ENCODE data around the gene FLNB. TPM values are rescaled to one million over a fixed set of nuclear protein-coding genes. Genes with fewer than 3 reads are reported as not detected.
"Not testable (repeated sequence)": the region's sequence is repeated elsewhere in the genome, so short reads cannot be mapped to it uniquely, and the experiment has no call there.

FLNB gene
- total RNA-seq, 4 donors from 2014 or later, result 82.5 to 192 (median 145) TPM

DNA sequence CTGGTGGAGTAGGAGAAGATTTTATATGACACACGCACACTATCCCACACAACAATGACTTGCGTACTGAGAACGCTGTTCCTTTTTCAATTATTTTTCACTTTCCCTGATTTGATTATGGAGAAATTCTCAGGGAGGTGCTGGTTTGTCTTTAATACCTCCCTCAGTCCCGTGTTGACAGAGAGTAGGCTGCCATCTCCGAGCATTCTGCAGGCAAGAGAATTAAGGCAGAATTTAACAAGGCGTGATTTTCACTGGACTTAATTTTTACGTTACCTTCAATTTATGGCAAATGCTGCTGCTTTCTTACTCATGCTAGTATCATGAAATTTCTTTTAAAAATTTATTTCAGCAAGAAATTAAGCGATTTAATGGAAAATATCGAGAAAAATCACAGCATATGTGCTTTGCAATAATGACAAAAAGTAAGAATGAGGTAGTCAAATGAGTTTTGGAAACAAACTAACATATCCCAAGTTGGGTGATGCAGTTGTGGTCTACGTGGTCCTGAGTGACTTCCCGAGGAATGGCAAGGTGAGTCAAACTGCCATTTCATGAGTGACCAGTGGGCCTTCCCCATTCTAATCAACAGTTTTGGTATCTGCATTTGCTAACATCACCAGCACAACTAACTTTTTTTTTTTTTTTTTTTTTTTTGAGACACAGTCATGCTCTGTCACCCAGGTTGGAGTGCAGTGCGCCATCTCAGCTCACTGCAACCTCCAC lies 185.6 kb downstream of the FLNB start:
- TF ChIP-seq, protein P1, sequence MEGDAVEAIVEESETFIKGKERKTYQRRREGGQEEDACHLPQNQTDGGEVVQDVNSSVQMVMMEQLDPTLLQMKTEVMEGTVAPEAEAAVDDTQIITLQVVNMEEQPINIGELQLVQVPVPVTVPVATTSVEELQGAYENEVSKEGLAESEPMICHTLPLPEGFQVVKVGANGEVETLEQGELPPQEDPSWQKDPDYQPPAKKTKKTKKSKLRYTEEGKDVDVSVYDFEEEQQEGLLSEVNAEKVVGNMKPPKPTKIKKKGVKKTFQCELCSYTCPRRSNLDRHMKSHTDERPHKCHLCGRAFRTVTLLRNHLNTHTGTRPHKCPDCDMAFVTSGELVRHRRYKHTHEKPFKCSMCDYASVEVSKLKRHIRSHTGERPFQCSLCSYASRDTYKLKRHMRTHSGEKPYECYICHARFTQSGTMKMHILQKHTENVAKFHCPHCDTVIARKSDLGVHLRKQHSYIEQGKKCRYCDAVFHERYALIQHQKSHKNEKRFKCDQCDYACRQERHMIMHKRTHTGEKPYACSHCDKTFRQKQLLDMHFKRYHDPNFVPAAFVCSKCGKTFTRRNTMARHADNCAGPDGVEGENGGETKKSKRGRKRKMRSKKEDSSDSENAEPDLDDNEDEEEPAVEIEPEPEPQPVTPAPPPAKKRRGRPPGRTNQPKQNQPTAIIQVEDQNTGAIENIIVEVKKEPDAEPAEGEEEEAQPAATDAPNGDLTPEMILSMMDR (IDR thresholded peaks at IDR 0.05), result no peak
- DNase-seq (ENCODE audit: low spot score), result no peak
- no peak for ATAC-seq (ENCODE audit: low FRiP score)

DNA sequence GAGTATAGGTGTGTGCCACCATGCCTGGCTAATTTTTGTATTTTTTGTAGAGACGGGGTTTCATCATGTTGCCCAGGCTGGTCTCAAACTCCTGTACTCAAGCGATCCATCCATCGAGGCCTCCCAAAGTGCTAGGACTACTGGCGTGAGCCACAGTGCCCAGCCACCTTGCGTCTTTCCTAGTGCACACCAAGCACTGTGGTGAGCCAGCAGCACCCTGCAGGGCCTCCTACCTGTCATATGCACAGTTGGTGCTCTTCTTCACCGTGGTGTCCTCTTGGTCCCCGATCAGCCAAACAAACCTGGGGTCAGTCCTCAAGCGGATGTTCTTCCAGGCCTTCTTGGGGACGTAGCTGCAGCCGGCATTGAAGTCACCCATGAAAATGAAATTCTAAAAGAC lies 189.4 kb downstream of the FLNB start:
- TF ChIP-seq, protein P1 (IDR thresholded peaks at IDR 0.05), result no peak
- no peak for ATAC-seq (ENCODE audit: low FRiP score)
- DNase-seq (ENCODE audit: low spot score), result no peak

DNA sequence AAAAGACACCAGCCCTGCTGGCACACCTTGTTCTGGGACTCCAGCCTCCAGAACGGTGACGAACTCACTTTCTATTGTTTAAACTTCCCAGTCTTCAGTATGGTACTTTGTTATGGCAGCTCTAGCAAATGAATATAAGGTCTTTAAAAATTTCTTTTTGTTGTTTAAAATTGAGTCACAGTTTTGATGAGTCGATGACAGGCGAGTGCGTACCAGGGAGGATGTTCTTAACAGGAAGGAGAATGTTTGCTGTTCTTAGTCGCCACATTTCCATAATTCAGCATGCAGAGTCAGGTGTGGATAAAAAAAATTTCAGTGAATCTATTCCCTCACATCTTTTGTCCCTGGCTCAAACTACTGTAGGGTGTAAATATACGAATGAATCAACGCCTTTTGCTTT lies 190.1 kb downstream of the FLNB start:
- DNase-seq (ENCODE audit: low spot score) (no peak), ATAC-seq (ENCODE audit: low FRiP score) (no peak)
- TF ChIP-seq, protein P1 (IDR thresholded peaks at IDR 0.05), result no peak

DNA sequence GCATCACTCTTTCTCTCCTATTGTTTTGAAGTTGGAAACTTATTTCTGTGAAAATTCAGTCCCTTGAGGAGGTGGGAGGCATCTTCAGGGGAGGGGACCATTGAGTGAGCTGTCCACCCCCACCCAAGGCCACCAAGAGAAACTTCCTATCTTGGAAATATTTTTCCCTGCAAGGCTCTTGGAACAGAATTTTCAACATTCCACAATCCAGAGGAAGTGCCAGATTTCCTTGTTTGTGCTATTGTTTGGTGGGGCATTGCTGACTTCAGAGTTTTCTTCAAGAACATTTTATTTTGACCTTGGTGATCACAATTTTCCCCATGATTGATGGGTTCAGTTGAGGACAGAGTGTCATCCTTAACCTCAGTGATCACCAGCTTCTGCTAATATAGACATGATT lies 190.6 kb downstream of the FLNB start:
- DNase-seq (ENCODE audit: low spot score), result no peak
- no peak for ATAC-seq (ENCODE audit: low FRiP score)
- TF ChIP-seq, protein P1 (IDR thresholded peaks at IDR 0.05), result no peak

DNA sequence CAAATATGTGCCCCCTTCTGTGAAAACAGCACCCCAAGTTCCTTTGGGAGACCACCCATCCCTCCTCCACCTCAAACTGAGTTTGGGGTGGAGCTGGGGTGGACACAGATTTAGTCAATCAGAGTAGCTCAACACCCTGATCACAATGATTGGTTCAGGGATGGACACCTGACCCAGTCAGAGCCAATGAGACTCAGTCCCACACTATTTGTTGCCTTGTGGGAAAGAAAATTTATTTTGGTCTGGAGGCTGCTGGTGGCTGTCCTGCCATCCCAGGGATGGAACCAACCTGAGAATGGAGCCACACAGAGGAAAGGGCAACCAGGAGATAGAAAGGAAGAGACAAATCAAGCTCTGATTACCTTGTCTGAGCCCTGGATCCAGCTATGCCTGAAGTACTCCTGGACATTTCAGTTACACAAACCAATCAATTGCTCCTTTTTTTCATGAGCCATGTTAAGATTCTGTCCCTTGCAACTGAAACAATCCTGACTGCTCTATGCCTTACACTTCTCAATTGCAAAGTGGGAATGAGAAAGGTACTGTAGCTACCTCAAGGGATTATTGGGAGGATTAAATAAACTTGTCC lies 192.0 kb downstream of the FLNB start:
- TF ChIP-seq, protein P1 (IDR thresholded peaks at IDR 0.05), result no peak
- peak; percentile 22 for ATAC-seq (ENCODE audit: low FRiP score)
- no peak for DNase-seq (ENCODE audit: low spot score)

DNA sequence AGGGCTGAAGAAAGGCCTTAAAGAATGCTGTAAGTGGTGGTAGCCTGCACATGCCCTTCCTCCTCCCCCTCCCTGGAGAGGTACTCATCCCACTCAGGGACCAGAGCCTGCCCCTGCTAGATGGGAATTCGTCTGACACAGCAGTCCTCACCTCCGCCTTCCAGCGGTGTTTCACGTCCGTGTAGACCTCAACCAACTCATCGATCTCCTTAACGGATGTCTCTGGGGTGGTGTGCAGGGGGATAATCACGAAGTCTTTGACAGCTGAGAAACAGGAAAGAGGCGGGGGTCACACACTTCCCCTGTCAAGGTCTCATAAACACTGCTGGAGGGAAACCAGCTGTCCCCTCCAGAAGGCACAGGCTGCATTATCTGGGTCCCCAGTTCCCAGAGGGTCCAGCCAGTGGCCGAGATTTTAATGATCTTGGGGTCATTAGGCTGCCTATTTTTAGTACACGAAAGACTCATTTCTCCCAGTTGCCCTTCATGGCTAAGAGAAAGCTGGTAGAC lies 192.7 kb downstream of the FLNB start:
- TF ChIP-seq, protein P1 (IDR thresholded peaks at IDR 0.05), result no peak
- no peak for DNase-seq (ENCODE audit: low spot score)
- peak; percentile 30 for ATAC-seq (ENCODE audit: low FRiP score)

DNA sequence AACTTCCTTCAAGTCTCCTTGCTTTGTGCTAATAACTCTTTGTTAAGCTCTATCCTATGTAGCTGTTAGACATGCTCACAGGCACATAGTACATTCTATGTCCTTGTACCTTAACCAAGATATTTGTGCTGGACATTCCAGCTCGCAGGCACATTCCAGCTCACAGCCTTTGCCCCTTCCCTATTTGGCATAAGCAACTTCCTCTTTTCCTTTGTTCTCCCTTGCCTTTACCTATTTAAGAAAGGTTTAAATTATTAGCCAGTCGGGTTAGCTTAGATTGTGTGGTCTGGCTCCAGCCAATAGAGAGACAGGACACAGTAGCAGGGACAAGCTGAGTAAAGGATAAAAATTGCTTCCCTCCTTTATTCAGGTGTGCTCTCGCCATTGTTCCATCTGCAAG lies 193.2 kb downstream of the FLNB start:
- DNase-seq (ENCODE audit: low spot score); ATAC-seq (ENCODE audit: low FRiP score): not testable (repeated sequence)

All from omental fat pad (tissue), 4 donors.